GM21717 (cell line): ENCODE results near the gene BCL10.

Source experiments
- ATAC-seq: cut with Tn5 transposase; IDR thresholded peaks from one replicate; pipeline ENCODE4 v1.9.1; 2021; ENCODE audit warnings: mild to moderate bottlenecking, moderate library complexity; ENCODE audit not compliant: unreplicated experiment

The BCL10 gene

DNA sequence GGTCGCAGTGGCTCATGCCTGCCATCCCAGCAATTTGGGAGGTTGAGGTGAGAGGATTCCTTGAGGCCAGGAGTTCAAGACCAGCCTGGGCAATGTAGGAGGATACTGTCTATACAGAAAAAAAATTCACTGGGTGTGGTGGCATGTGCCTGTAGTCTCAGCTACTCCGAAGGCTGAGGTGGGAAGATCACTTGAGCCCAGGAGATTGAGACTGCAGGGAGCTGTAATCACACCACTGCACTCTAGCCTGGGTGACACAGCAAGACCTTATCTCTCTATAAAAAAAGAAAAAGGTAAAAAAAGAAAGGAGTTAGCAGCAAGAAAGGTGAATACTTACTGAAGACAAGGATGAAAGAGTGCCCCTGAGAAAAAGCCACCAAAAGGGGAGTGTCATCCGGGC is 23.7 kb upstream of the BCL10 start:
- ATAC-seq, result no peak

DNA sequence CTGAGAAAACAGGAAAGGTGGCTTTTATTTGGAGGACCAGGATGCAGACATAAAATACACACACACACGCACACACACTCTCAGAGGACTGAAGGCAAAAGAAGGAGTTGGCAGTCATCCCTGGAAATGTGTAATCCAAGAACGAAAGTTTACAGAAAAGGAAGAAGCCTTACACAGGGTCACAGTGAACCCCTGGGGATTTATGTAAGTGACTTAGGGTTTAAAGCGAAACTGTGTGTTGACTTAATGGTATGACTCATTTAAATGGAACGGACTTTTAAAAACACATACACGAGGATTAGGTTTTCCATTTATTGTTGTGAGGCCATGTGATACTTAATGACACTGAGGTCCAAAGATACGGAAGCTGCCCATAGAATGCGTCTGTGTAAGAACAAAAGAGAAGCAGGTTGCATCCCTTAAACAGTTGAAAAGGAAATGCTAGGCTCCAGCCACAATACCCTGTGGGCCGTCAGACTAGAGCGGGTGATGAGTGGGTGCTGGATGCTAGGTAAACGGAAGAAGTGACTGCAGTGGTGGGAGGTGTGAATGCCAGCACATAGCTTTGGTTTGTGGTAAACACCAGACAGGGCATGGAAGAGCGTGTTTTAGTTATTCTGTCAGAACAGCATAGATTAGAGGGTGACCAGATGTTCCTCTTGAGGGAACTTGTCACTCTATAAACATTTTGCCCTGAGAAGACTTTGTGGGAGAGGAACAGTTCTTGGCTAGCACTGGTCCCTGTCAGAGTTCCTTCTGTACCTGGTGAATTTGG is 21.6 kb upstream of the BCL10 start:
- ATAC-seq, result peak; percentile 95

DNA sequence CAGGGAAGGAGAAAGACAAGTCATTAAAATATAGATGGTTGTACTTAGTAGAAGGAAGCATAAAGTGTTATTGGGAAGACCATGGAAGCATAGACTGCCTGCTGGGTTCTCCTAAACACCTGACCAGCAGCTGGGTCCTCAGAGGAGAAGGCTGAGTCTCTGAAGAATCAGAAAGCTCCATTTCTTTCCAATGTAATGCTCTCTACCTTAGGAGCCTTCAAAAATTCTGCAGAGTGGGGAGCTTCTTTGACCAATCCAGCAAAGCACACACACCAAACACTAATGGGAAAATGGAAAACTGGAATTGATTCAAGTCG is 21.1 kb upstream of the BCL10 start:
- no peak for ATAC-seq

DNA sequence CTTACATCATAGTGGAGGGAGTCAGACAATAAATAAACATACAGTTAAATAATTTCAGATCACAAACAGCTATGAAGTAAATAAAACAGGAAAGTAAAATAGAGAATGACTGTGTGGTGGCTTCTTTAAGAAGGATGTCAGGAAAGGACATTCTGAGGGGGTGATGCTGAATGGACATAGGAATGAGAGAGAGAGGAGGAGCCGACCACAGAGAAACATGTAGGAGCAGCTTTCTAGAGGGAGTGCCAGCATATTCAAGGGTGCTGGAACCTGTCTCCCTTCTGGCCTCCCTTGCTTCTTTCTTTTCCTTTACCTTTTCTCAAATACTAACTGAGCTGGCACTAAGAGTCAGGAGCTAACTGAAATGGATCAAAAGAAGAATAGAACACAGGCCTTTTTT is 20.5 kb upstream of the BCL10 start:
- ATAC-seq, result no peak

DNA sequence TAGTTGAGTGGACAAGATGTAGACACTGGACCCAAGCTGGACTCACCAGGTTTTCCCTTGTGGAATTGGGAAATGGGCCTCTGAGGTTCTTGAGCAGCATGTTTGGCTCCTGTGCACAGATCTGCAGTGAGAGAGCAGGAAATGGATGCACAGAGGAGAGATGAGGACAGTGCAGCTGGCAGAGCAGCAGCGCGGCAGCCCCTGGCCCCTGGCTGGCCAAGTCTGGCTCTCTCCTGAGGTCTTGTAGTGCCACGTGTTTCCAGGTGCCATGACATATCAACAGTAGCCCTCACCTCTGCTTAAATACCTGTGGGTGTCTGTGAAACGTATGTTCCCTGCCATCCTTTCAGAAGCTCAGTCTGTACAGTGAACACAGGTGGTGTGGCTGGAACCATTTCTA is 19.2 kb upstream of the BCL10 start:
- no peak for ATAC-seq

DNA sequence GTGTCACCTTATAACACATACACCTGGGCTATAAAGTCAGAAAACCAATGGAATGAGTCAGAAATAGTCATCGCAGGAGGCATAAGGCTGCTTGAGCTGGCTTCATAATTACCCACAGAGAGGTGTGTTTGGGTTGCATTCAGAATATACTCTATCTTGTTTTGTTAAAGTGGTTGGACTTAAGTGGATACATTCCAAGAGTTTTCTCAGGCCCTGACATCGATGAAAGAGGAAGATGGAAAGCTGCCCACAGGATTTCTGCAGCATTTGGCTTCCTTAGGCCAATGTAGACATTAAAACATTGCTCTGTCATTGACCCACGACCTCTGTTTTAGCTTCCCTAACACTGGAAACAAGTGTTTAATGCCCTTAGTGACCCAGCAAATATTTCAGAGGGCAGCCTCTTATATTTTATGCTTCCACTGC is 18.6 kb upstream of the BCL10 start:
- no peak for ATAC-seq

DNA sequence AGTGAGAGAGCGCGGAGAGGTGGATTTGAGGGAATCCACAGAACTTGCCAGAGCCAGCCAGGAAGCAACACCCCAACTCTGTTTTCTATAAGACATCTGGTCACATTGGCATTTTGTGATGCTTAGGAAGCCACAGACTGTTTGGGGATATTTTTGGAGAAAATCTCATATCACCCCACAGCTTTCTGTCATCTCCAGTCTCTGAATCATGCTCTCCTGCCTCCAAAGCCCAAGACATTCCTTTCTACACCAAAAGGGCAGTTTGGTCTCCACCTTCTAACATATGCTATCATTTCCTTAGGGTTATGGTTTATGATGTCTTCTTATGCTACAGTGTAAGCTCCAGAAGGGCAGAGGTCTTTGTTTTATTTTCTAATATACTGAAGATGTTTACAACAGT is 14.4 kb upstream of the BCL10 start:
- no peak for ATAC-seq

DNA sequence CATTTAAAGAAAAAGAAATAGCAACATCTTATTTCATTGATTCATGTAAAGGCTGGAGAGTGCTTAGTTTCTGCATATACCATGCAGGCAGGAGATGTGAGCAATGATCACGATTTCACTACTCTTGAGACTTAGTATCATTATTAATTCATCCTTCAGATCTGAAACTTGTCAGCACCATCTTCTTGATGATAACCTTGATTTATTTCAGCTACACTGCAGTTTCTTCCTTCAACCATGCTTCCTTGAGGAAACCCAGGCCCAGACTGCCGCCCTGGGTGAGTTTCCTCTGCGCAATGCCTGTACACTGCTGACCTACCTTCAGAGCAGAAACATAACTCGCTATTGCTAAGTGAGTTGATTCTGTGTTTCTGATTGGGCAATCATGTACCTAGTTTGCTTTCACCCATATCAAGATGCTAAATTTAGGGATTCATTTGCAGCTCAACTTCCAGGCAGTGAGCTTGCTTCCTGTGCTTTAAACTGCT is 13.5 kb upstream of the BCL10 start:
- ATAC-seq, result peak; percentile 85

DNA sequence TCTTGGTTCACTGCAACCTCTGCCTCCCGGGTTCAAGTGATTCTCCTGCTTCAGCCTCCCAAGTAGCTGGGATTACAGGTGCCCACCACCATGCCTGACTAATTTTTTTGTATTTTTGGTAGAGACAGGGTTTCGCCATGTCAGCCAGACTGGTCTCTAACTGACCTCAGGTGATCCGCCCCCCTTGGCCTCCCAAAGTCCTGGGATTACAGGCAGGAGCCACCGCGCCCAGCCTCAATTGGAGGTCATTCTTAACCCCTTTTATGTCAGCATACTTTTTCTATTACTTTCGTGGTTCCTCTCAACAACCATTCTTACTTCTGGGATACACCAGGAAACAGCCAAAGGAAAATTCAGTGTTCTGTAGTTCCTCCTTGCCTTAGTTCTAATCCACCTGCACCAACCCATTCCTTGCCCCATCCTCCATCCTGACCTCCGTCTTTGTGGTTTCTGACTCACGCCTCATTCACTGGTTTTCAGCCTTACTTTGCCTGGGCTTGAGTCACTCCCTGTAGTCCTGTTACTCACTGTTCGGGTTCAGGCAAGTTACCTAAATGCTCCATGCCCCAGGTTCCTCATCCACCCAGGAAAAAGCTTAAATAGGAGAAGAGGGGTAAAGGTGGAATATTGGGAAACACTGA is 12.9 kb upstream of the BCL10 start:
- ATAC-seq, result peak; percentile 28

DNA sequence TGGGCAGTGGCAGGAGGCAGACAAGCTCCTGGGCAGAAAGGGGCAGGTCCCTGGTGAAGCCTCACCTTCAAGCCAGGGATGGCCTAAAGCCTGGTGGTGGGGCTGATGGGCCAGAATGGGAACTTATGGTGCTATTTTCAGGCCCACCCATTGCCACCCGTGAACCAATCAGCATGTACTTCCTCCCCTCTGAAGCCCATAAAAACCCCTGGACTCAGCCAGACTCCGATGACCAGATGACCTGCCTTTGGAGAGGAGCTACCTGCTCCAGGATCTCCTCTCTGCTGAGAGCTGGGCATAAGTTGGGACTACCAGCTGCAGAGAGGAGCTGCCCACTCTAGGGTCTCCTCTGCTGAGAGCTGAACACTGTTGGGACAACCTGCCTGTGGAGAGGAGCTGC is 7.8 kb upstream of the BCL10 start:
- no peak for ATAC-seq

DNA sequence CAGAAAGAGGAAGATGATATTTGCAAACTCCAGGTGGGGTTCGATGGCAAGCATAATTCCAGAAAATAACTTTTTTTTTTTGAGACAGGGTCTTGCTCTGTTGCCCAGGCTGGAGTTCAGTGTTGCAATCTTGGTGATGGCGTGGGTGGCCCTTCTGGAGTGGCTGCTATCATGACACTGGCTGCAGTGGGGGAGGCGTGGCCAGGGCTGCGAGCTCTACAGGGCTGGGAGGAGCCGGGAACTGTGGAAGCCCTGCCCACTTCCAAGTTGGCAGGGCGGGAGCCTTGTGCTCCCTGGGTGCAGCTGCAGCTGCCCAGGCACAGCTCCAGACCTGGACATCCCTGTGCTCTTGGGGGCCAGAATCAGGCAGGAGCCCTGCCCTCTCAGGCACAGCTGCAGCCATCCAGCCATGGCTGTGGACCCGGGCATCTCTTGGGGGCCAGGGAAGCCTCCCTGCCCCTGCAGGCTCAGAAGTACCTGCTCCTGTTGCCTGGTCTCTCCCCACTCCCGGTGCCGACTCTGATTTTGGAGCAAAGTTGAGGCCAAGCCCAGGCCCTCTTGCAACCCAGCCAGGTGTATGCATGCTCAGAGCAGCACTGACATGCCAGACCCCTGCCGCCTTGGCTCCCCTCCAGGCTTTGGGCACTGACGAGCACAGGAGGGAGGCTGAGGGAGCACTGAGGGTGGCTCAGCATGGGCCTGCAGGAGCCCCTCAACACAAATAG is 7.2 kb upstream of the BCL10 start:
- no peak for ATAC-seq

DNA sequence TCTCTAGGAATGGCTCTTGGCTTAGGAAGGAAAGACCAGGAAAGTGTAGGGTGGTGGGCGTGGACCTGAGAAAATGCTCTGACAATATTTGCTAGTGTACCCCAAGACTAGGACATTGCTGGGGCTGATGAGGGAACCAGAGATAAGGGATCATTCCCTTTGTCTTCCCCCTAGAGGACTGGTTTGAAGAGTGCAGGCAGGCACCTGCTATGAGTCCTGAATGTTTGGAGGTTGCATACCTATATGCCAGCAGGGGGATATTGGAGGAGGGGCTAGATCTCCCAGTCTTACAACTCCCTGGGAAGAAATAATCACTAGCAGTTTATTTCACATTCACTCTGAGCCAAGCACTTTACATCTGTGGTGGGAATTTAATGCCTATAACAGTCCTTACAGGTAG is 6.0 kb upstream of the BCL10 start:
- ATAC-seq, result no peak

DNA sequence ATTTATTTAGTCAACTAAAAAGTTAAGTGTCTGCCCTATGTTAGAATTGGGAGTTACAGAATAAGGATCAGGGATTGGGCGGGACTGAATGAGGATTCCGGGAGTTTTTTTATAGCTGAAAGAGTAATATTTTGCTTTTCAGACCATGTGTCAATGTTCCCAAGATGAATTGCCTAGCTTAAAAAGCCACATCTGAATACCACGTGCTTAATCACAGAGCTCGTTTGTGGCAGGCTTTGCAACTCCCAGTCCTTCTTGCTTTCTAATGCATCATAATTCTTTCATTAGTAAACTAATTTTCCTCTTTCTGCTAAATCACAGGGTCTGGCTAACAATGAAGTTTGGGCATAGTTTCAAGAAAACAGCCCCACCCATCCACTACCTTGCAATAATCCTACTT is 4.2 kb upstream of the BCL10 start:
- no peak for ATAC-seq

DNA sequence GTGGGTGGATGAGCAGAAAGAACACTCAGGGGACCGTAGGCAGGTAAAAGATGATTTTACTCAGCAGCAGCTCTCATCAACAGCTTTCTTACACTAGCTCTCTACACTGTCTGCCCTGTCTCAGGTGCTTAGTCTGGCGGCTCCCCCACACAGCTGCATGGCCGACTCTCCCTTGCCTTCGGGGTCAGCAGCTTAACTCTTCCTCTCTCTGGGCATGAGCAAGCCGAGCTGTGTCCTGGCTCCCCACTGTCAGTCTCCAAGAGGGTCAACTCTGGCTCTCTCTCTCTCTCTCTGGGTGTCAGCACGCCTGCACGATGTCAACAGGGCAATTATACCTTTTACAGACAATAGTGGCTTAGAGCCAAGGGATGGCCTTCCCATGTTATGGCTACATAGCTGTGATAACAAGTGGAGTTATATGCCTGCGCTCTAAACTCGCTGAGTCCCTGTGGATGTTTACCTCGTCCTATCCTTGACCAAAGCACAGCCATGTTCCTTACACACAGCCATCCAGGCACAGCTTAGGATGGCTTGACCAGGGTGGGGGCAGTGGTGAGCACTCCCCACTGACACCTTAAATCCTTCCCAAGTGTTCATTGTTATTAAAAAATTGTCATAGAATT is 3.1 kb upstream of the BCL10 start:
- no peak for ATAC-seq

DNA sequence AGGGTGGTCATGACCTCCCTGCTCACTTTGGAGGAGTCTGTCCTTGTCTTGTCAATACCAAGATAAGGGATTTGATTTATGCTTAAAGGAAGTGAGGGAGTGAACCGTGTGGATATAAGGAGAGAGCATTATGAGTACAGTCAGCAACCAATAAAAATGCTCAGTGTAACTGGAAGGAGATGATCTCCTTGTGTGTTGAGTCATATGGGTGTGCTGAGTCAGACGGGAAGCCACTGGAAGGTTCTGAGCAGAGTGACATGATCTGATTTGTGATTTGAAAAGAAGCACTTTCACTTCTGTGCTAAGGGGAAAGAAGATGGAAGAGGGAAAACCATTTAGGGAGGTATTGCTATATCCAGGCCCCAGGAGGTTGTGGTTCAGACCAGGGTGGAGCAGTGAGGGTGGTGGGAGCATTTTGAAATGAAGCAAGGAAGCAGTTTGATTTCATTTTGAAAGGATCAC is 2.5 kb upstream of the BCL10 start:
- no peak for ATAC-seq

DNA sequence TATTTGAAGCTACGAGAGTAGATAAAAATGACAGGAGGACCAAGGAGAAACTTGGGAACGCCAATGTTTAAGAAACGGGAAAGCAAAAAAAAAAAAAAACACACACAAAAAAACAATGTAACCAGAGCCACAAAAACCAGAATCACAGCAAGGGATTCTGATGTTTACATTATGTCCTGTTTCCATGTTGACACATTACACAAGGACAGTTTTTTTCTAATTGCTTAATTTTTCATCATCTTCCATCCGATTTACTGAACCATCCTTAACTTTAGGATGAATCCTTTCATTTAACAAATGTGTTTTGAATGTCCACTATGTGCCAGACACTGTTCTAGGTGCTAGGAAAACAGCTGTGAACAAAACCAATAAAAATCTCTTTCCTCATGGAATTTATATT is 1.4 kb upstream of the BCL10 start:
- ATAC-seq, result no peak

DNA sequence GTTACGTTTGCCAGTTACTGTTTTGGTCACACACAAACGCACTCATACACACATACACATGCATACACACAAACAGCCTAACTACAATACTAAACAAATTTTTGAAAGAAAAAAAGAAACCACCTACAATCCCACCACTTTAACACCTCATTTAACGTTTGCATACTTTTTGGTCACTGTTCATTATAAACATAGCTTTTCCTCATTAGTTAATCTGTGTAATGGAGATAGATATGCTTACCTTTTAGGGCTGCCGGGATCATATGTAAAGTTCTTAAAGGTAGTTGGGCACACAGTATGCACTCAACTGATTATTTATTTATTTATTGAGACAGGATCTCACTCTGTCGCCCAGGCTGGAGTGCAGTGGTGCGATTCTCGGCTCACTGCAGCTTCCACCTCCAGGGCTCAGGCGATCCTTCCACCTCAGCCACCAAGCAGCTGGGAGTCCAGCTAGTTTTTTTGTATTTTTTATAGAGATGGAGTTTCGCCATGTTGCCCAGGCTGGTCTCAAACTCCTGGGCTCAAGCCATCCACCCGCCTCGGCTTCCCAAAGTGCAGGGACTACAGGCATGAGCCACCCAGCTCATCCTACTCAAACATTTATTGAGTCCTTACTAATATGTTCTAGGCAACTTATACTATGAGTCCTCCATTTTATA is 677 bp upstream of the BCL10 start:
- no peak for ATAC-seq

DNA sequence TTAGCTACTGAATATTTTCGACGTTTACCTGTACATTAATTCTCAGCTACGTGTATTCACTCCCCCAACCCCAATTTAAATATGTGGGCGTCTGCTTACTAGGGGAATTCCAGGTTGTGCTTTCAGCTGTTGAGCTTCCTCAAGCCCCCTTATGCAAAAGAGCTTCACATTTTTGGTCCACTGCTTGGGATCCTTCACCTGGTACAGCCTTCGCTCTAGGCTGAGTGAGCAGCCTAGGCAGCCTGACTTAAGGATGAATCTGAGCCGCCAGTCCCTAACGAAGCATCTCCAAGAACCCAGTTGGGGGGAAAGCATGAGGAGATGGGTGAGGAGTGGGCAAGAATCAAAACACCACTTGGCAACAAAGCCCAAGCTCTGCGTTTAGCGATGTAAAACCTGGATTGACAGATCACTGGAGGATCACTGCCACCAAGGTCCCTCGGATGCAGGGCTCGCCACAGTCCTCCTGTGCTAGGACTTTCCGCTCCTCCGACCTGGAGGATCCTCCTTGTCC is 674 bp downstream of the BCL10 start:
- peak; percentile 22 for ATAC-seq

DNA sequence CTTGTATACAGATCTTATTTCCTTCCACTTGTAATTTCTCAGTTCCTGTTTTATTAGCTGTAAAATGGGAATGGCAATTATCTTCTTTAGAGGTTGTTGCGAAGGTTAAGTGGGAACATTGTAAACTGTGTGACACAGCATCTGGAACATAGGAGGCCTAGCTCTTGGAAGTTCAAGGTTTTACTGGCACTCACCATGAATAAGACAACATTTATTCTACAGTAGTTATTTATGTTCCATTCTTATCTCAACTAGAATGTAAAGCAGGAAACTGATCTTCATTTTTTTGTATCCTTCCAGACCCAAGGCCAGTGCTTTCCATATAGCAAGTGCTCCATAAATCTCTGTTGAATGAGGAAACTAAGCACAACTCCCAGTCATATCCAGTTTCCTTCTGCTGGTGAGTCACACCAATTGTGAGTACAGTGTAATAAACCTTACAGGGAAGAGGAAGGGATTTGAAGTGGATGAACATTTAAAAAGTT is 1.4 kb downstream of the BCL10 start:
- no peak for ATAC-seq

DNA sequence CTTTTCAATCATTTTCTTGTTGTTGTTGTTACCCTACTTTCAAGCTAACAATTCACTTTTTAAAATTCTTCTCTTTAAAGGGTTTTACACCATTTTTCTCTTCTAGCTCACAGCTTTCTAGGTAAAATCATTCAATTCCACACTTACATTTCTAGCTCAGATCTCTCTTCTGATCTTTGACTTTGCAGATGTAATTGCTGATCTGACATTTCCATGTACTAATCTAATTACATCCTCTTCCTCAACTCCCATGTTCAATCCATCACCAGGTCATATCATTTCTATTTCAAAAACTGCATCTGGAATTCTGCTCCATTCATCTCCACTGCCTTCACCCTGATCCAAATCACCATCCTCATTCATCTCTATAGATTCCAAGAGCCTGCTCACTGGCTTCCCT is 3.0 kb downstream of the BCL10 start:
- no peak for ATAC-seq
